GM21447 (cell line): Measurements from ENCODE around the gene GPR148.
"Not testable (repeated sequence)": the region's sequence is repeated elsewhere in the genome, so short reads cannot be mapped to it uniquely, and the experiment has no call there.

Experiments
- ATAC-seq: cut with Tn5 transposase; IDR thresholded peaks from one replicate; pipeline ENCODE4 v1.9.1; 2021; ENCODE audit not compliant: unreplicated experiment

The GPR148 gene

GRCh38 chr2:130728549-130729316, at the start of gene GPR148:
TSS of gene GPR148 (plus strand) at chr2:130729070. CDS start at chr2:130729152, 82 bp downstream.
- ATAC-seq, result no peak

GRCh38 chr2:130692041-130692770, 36.7 kb upstream of the GPR148 start:
- not testable (repeated sequence) for ATAC-seq

GRCh38 chr2:130693474-130693873, 35.4 kb upstream of the GPR148 start:
- not testable (repeated sequence) for ATAC-seq

GRCh38 chr2:130703250-130703649, 25.6 kb upstream of the GPR148 start:
- not testable (repeated sequence) for ATAC-seq

- not testable (repeated sequence) for ATAC-seq
These were observed 14.1 kb upstream of the GPR148 start for GRCh38 chr2:130714795-130715194.

GRCh38 chr2:130720036-130720435, 8.8 kb upstream of the GPR148 start:
- ATAC-seq, result no peak

- no peak for ATAC-seq
These were observed 8.3 kb upstream of the GPR148 start for GRCh38 chr2:130720528-130720927.

- no peak for ATAC-seq
These were observed 4.4 kb upstream of the GPR148 start for GRCh38 chr2:130724455-130724854.

GRCh38 chr2:130726614-130727180, 2.2 kb upstream of the GPR148 start:
- no peak for ATAC-seq

- ATAC-seq, result peak; percentile 94
These were observed 1.5 kb upstream of the GPR148 start for GRCh38 chr2:130727286-130727924.

- peak; percentile 15 for ATAC-seq
These were observed 839 bp upstream of the GPR148 start for GRCh38 chr2:130728007-130728454.

GRCh38 chr2:130729322-130730299, 741 bp downstream of the GPR148 start:
- ATAC-seq, result no peak

- ATAC-seq, result not testable (repeated sequence)
These were observed 3.4 kb downstream of the GPR148 start for GRCh38 chr2:130732257-130732656.

GRCh38 chr2:130735200-130735599, 6.3 kb downstream of the GPR148 start:
- no peak for ATAC-seq

- ATAC-seq, result no peak
These were observed 7.6 kb downstream of the GPR148 start for GRCh38 chr2:130736487-130736886.

- ATAC-seq, result no peak
These were observed 8.7 kb downstream of the GPR148 start for GRCh38 chr2:130737592-130737991.

GRCh38 chr2:130740671-130741070, 11.8 kb downstream of the GPR148 start:
- no peak for ATAC-seq

GRCh38 chr2:130743278-130743677, 14.4 kb downstream of the GPR148 start:
- no peak for ATAC-seq

GRCh38 chr2:130744287-130745117, 15.6 kb downstream of the GPR148 start:
- ATAC-seq, result no peak
